SW480 (cell line): ENCODE measurements around the gene RSRC1.
A peak's percentile ranks its signal among the peaks of the same experiment; 100 is the strongest.
"Not testable (repeated sequence)": the region's sequence is repeated elsewhere in the genome, so short reads cannot be mapped to it uniquely, and the experiment has no call there.

Source experiments
- DNase-seq: peaks from one replicate; pipeline ENCODE4 v3.0.0-alpha.2; 2016; ENCODE audit warnings: low spot score

The RSRC1 gene

GRCh38 chr3:158329696-158330441 is 220.0 kb downstream of the RSRC1 start:
- DNase-seq = peak; percentile 12

DNA sequence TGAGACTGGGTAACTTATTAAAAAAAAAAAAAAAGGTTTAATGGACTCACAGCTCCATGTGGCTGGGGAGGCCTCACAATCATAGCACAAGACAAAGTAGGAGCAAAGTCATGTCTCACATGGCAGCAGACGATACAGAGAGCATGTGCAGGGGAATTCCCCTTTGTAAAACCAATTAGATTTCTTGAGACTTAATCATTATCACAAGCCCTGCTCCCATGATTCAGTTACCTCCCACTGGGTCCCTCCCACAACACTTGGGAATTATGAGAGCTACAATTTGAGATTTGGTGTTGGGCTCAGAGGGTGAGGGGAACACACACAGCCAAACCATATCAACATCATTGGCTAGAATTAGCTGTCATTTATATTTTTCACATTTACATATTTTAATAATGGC is 221.0 kb downstream of the RSRC1 start:
- peak; percentile 15 for DNase-seq

DNA sequence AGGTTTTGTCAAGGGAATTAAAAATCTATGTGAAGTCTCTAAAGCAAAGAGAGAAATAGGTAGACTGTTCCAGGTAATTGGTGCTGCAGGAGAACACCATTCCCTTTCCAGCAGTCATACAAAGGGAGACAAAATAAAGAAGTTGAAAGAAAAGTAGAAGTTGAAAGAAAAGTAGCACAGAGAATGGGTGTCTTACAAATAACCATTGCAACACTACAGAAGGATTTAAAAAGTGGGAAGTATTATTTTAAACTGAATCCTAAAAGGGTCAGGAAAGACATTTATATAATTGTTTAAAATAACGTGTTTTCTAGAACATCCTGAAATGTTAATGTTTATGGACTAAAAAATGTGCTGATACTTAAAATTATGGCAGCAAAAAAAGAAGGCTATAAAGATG is 223.8 kb downstream of the RSRC1 start:
- DNase-seq = no peak

- no peak for DNase-seq
Measured at GRCh38 chr3:158337110-158337509, 227.2 kb downstream of the RSRC1 start.

DNA sequence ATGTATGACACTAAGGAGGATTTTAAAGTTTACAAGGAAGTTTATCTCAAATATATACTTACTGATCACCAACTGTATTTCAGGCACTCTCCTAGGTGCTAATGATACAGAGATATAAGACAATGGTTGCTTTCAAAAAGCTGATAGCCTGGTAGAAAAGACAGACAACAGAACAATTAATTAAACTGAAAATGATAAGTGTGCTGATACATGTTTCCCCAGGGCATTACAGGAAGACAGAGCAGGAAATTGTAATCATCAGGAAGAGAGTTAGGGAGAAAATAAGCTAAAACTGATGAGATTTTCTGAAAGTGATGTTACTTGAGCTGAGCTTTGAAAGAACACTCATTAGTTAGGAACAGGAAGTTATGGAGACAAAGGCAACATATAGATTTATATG is 229.7 kb downstream of the RSRC1 start:
- DNase-seq = no peak

- not testable (repeated sequence) for DNase-seq
Measured at GRCh38 chr3:158340951-158341350, 231.1 kb downstream of the RSRC1 start.

- no peak for DNase-seq
Measured at GRCh38 chr3:158347966-158348365, 238.1 kb downstream of the RSRC1 start.

DNA sequence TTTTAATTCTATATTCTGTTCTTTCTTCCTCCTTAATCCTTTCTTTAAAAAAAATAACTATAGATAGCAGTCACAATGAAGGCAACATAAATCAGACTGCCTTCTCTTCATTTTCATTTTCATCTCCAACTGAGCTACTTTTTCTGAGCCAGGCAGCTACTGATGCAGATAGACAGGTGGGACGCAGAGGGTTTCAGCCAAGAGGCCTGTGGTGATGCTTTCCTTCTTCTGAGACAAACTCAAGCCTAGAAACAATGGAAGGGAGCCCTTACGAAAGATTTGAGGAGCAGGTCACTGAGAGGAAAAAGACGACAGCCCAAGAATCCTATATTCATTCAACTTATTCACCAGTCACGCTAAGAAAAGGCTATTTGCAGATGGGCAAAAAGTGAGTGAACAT is 241.1 kb downstream of the RSRC1 start:
- DNase-seq = no peak

DNA sequence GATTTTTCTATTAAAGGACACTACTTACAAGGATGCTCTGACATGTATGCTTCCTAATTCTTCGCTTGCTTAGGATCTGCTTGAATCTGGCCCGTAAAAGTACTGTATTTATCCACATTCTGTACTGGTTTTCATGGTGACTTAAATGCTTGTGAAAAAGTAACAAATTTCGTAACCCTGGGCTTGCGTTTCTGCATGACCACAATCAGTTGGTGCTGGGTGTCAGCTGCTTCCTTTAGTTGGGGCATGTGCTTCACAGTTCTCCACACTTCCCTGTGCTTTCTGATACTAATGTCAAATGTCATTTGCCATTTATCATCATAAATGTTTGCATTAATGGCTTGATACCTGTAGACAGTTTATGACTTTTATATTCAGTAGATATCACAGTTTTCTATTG is 242.7 kb downstream of the RSRC1 start:
- no peak for DNase-seq

GRCh38 chr3:158354713-158355112 is 244.8 kb downstream of the RSRC1 start:
- DNase-seq = no peak

- DNase-seq = no peak
Measured at GRCh38 chr3:158355623-158356588, 246.0 kb downstream of the RSRC1 start.

GRCh38 chr3:158359339-158359738 is 249.4 kb downstream of the RSRC1 start:
- no peak for DNase-seq

GRCh38 chr3:158360756-158361448 is 251.0 kb downstream of the RSRC1 start:
- no peak for DNase-seq

DNA sequence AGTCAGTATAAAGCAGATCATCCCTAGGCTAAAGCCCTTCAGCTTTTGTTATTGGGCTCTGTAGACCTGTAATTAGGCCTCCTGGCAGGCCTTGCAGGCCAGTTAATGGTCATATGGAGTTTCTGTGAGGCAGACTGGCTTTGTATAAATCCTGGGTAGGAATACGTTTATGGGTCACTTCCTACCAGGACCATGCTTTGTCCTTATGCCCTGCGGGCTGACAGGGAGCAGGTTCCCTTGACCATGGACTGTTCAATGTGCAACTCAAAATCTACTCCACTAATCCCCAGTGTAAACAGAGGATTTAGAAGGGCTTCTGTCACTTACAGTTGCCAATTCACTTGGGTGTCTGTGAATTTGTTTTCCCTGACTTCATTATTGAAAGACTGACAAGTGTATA is 258.4 kb downstream of the RSRC1 start:
- DNase-seq = no peak

DNA sequence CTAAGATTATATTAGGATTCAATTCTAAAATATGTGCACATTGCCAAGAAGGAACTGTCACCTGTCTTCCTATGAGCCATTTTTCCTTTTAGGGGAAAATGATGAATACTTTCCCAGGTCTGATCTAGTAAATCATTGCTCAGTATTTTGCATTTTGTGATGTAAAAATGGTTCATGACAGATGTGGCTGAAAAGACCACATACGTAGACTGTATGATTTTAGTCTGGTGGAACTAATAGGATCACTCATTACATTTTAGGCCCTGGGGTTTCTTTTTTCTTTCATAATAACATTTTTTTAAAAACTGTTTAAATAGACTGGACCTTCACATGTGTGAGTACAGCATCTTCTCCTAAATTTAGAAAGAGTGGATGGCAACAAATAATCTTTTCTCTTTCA is 259.4 kb downstream of the RSRC1 start:
- no peak for DNase-seq

GRCh38 chr3:158379517-158379916 is 269.6 kb downstream of the RSRC1 start:
- DNase-seq = no peak

DNA sequence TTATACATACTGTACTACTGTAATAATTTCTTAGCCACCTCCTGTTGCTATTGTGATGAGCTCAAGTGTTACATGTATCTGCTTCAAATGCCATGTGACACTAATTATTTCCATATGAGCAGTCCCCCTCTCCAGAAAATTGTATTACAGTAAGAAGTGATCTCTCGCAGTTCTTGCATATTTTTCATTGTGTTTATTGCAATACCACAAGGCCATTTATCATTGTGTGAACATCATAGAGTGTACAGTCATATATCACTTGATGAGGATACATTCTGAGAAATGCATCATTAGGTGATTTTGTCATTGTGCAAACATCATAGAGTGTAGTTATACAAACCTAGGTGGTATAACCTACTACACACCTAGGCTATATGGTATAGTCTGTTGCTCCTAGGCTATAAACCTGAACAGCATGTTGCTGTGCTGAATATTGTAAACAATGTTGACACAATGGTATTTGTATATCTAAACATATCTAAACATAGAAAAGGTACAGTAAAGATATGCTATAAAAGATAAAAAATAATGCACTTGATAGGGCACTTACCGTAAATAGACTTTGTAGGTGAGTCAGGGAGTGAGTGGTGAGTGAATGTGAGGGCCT is 271.5 kb downstream of the RSRC1 start:
- no peak for DNase-seq

DNA sequence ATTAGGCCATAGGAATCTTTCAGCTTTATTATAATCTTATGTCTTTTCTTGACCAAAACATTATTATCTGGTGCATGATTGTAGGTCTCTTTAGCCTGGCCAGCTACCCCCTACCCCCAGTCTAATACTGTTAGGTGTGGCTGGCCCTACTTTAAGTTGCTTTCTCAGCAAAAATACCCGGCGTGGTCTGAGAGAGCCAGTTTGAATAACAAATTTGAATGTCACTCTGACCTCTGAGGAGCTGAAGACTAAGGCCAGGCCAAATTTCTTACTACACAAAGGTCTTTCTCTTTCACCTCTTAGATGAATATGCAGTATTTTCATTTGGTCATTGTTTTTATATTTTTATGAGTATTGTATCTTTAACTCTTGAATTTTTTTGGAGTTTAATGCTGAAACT is 272.6 kb downstream of the RSRC1 start:
- DNase-seq = no peak

GRCh38 chr3:158384019-158384418 is 274.1 kb downstream of the RSRC1 start:
- DNase-seq = no peak

- no peak for DNase-seq
Measured at GRCh38 chr3:158395421-158395820, 285.5 kb downstream of the RSRC1 start.

DNA sequence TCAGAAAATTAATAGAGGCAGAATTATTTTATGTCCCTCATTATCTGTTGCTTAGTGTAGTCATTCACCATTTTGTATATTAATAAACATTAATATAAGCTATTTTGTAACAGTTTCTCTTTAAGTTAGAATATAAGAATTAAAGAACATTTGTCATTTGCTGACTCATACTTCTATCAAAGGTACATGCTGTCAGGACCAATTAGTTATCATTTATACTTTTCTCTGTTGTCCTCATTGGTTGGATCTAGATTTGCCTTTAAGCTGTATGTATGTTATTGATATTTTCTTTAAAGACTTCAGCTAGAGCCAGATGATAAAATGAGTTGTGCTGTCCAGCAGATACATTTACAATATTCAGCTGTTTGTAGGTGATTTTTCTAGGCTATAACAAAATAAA is 292.7 kb downstream of the RSRC1 start:
- DNase-seq = no peak

DNA sequence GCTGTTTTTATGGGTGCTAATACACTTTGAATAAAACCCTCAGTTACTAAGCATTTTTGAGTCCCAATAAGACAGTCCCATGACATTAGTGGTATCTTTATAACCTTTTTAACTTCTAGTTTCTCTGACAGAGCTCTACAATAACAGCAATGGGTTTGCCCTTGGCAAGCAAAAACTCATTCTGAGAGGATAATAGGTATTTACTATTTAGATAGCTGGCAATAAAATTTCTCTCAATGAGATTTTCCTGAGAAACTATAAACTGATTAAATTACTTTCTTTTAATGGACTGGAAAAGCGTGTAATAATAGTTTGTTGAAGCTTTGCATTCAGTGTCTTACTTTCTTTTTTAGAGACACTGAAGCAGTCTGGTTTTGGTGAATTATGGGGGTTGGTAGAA is 293.1 kb downstream of the RSRC1 start:
- no peak for DNase-seq
